Thyroid gland (tissue), 4 donors: ENCODE data around the gene RNFT2.

Experiments
- POLR2A ChIP-seq, 2 donors: fragments of 450-650 bp; IDR thresholded peaks; one replicate each; pipeline ENCODE4 v1.6.1; 2017; ENCODE audit warnings: antibody characterized with exemption in 2 of 2, mild to moderate bottlenecking in 2 of 2, moderate library complexity in 1 of 2
- TF ChIP-seq, protein P1 (sequence below), 6 experiments: fragments of 200-600 bp in 3 of 6; fragments of 450-650 bp in 3 of 6; sonication (generic) in 3 of 6; IDR thresholded peaks; one replicate each; pipeline ENCODE4 v1.5.1; 2016 to 2019; ENCODE audit warnings: antibody characterized with exemption in 6 of 6, mild to moderate bottlenecking in 2 of 6, inconsistent platforms in 1 of 6, moderate library complexity in 1 of 6

DNA sequence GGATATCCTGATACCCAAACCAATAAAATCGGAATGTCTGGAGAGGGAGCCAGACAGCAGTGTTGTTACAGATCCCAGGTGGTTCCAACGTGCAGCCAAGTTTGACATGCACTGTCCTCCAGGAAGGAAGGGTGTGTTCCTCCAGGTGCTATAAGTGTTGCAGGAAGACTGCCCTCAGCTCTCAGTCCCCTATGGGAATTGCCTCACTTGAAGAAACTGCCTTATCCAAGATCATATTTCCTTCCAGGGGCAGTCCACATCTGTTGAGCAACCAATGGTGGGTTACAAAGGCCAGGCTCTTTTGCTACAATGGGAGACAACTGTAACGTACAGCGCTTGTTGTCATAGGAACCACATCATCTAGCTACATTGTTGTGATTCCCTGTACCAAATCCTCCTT lies 159.4 kb downstream of the RNFT2 start:
- TF ChIP-seq, protein P1, sequence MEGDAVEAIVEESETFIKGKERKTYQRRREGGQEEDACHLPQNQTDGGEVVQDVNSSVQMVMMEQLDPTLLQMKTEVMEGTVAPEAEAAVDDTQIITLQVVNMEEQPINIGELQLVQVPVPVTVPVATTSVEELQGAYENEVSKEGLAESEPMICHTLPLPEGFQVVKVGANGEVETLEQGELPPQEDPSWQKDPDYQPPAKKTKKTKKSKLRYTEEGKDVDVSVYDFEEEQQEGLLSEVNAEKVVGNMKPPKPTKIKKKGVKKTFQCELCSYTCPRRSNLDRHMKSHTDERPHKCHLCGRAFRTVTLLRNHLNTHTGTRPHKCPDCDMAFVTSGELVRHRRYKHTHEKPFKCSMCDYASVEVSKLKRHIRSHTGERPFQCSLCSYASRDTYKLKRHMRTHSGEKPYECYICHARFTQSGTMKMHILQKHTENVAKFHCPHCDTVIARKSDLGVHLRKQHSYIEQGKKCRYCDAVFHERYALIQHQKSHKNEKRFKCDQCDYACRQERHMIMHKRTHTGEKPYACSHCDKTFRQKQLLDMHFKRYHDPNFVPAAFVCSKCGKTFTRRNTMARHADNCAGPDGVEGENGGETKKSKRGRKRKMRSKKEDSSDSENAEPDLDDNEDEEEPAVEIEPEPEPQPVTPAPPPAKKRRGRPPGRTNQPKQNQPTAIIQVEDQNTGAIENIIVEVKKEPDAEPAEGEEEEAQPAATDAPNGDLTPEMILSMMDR (IDR thresholded peaks at IDR 0.05), result no peak
- TF ChIP-seq POLR2A (IDR thresholded peaks at IDR 0.05), result no peak
